Transverse colon (tissue), 3 donors: ENCODE results near the gene GPC6.

Experiments
- CTCF ChIP-seq, 5 experiments: fragments of 200-600 bp in 3 of 5; fragments of 450-650 bp in 2 of 5; sonication (generic) in 3 of 5; IDR thresholded peaks; 1 replicate in 2 of 5; 2 replicates in 3 of 5; pipeline ENCODE4 v1.5.1; 2016 to 2017; ENCODE audit warnings: antibody characterized with exemption in 5 of 5, inconsistent platforms in 3 of 5, mild to moderate bottlenecking in 2 of 5, moderate library complexity in 1 of 5
- POLR2A ChIP-seq: fragments of 450-650 bp; IDR thresholded peaks from one replicate; pipeline ENCODE4 v1.6.1; 2016; ENCODE audit warnings: antibody characterized with exemption, mild to moderate bottlenecking, moderate library complexity

- TF ChIP-seq POLR2A (no peak), CTCF (IDR thresholded peaks at IDR 0.05) (no peak)
Measured at GRCh38 chr13:93344048-93344705, 117.6 kb downstream of the GPC6 start.
